Endothelial cell of umbilical vein (primary cell): Measurements from ENCODE around the gene MATCAP1. TPM values are rescaled to one million over a fixed set of nuclear protein-coding genes. Genes with fewer than 3 reads are reported as not detected.

Source experiments
- BruUV-seq: library from RNA; stranded (reverse); fragments of 400-500 nt; replicated peaks from 2 replicates; lab custom pipeline; 2021; lab: Mats Ljungman, UMichigan
- CTCF ChIA-PET: fragments of 300-600, 350-600 bp; sonication (Branson Sonifier 250); formaldehyde crosslinking; loops from one replicate; lab custom pipeline; 2021; ENCODE audit warnings: antibody characterized with exemption, inconsistent platforms; lab: Charles Lee
- POLR2A ChIA-PET: fragments of 300-600, 350-600 bp; sonication (Branson Sonifier 250); formaldehyde crosslinking; loops from one replicate; lab custom pipeline; 2021; ENCODE audit warnings: antibody characterized with exemption, inconsistent platforms; lab: Charles Lee
- DNase-seq: peaks from one replicate; pipeline ENCODE4 v3.0.0-alpha.2; 2011; ENCODE audit warnings: low read depth, low spot score
- FAIRE-seq: peaks from 2 replicates; lab custom pipeline; 2011; peaks lifted over from hg19 to GRCh38; lab: Jason Lieb, UNC
- H2AFZ ChIP-seq: 2 replicates; pipeline ENCODE4 v1.6.0; 2012; ENCODE audit warnings: low read depth, low read length, control low read depth, inconsistent platforms
- H3K27ac ChIP-seq: 2 replicates; pipeline ENCODE4 v1.5.1; 2011; ENCODE audit warnings: low read depth, mild to moderate bottlenecking, control low read depth, low read length, moderate library complexity; ENCODE audit not compliant: insufficient read depth
- H3K27me3 ChIP-seq, 2 experiments: 2 replicates each; pipeline versions ENCODE4 v1.6.0 to v1.6.1; 2011; ENCODE audit warnings: low read length in 2 of 2, mixed read lengths in 1 of 2; ENCODE audit not compliant: control insufficient read depth in 2 of 2, insufficient read depth in 2 of 2
- H3K36me3 ChIP-seq, 2 experiments: 2 replicates in 1 of 2; 3 replicates in 1 of 2; pipeline ENCODE4 v1.5.1; 2011; ENCODE audit warnings: low read length in 2 of 2, mild to moderate bottlenecking in 1 of 2, moderate library complexity in 1 of 2; ENCODE audit not compliant: control insufficient read depth in 2 of 2, insufficient read depth in 2 of 2; ENCODE audit errors: extremely low read depth in 1 of 2
- H3K4me1 ChIP-seq: 3 replicates; pipeline ENCODE4 v1.5.1; 2011; ENCODE audit warnings: mild to moderate bottlenecking, low read length; ENCODE audit not compliant: control insufficient read depth, insufficient read depth; ENCODE audit errors: extremely low read depth
- H3K4me2 ChIP-seq: 2 replicates; pipeline ENCODE4 v1.6.1; 2011; ENCODE audit warnings: low read length, control low read depth, mixed read lengths; ENCODE audit not compliant: insufficient read depth
- H3K4me3 ChIP-seq, 3 experiments: fragments of 200-600 bp in 1 of 3; sonication (generic), shearing (Covaris generic) in 1 of 3; replicated peaks in 1 of 3; 2 replicates each; pipeline ENCODE4 v1.5.1; 2011 to 2016; ENCODE audit warnings: control low read depth in 3 of 3, low read length in 3 of 3, mild to moderate bottlenecking in 2 of 3, inconsistent platforms in 1 of 3, low read depth in 1 of 3, moderate library complexity in 1 of 3; ENCODE audit not compliant: insufficient read depth in 1 of 3
- H3K79me2 ChIP-seq: 2 replicates; pipeline ENCODE4 v1.6.0; 2012; ENCODE audit warnings: low read length, inconsistent platforms; ENCODE audit not compliant: control insufficient read depth, insufficient read depth
- H3K9ac ChIP-seq: replicated peaks from 2 replicates; pipeline ENCODE3; 2011; ENCODE audit warnings: low read length, control low read depth; ENCODE audit not compliant: insufficient read depth; ENCODE audit errors: extremely low read depth
- H3K9me1 ChIP-seq: replicated peaks from 3 replicates; pipeline ENCODE4 v1.6.0; 2011; ENCODE audit warnings: mild to moderate bottlenecking, low read length; ENCODE audit not compliant: control insufficient read depth, insufficient read depth; ENCODE audit errors: extremely low read depth
- H3K9me3 ChIP-seq: replicated peaks from 2 replicates; pipeline ENCODE4 v1.5.1; 2012; ENCODE audit warnings: low read length, inconsistent platforms; ENCODE audit not compliant: control insufficient read depth, insufficient read depth
- H4K20me1 ChIP-seq: replicated peaks from 2 replicates; pipeline ENCODE3; 2011; ENCODE audit warnings: mild to moderate bottlenecking, low read length; ENCODE audit not compliant: control insufficient read depth, insufficient read depth; ENCODE audit errors: extremely low read depth
- EZH2 ChIP-seq: IDR thresholded peaks from 2 replicates; pipeline ENCODE4 v1.6.1; 2012; ENCODE audit warnings: borderline replicate concordance, low read depth, mild to moderate bottlenecking, moderate library complexity, low read length, inconsistent platforms; ENCODE audit not compliant: severe bottlenecking
- FOS ChIP-seq: IDR thresholded peaks from 2 replicates; pipeline ENCODE4 v1.6.1; 2011; ENCODE audit warnings: mild to moderate bottlenecking, low read length, moderate library complexity, borderline replicate concordance; ENCODE audit not compliant: insufficient read depth
- GATA2 ChIP-seq: IDR thresholded peaks from 2 replicates; pipeline ENCODE4 v1.7.0; 2011; ENCODE audit warnings: low read depth, mild to moderate bottlenecking, moderate library complexity, mixed read lengths, low read length; ENCODE audit not compliant: insufficient read length, insufficient read depth
- JUN ChIP-seq: IDR thresholded peaks from 2 replicates; pipeline ENCODE4 v1.6.1; 2011; ENCODE audit warnings: borderline replicate concordance, low read depth; ENCODE audit not compliant: insufficient read length, insufficient read depth
- MYC ChIP-seq: IDR thresholded peaks from one replicate; pipeline ENCODE4 v1.6.1; 2011; ENCODE audit warnings: mild to moderate bottlenecking, low read depth, low read length
- POLR2A ChIP-seq: IDR thresholded peaks from 2 replicates; pipeline ENCODE4 v1.6.1; 2012; ENCODE audit warnings: low read depth, mild to moderate bottlenecking, control low read depth, low read length
- POLR2AphosphoS5 ChIP-seq: IDR thresholded peaks from 2 replicates; pipeline ENCODE4 v1.6.1; 2012; ENCODE audit warnings: low read depth, mild to moderate bottlenecking, control low read depth, low read length, moderate library complexity; ENCODE audit not compliant: insufficient read depth
- dilution Hi-C: fragments of 300-500 bp; cut with MboI; formaldehyde crosslinking; loops from one replicate; pipeline ENCODE4 v1.15.0; 2019; ENCODE audit warnings: low sequenced_read_pairs; ENCODE audit not compliant: extremely low pct_ligation_motif_present
- intact Hi-C: fragments of 100-400 bp; cut with micrococcal nuclease; formaldehyde crosslinking; loops from one replicate; pipeline ENCODE4 v1.10.0; 2022
- polyA plus RNA-seq, 4 experiments: library from polyadenylated mRNA; depleted of rRNA in 3 of 4; stranded (reverse) in 3 of 4; unstranded in 1 of 4; fragments of >200 nt; gene quantifications; 2 replicates each; pipeline versions ENCODE4 v1.2.1 to v1.2.3, GENCODE V29; 2011 to 2012; ENCODE audit warnings: missing spikeins in 1 of 4
- total RNA-seq: library from RNA; stranded (reverse); gene quantifications from 2 replicates; pipeline ENCODE4 v1.2.3, GENCODE V29; 2021
- TF ChIP-seq, protein P1 (sequence below), 2 donors: IDR thresholded peaks; 1 replicate in 1 of 2; 2 replicates in 1 of 2; pipeline ENCODE4 v1.5.1; 2011; ENCODE audit warnings: low read length in 2 of 2, mild to moderate bottlenecking in 2 of 2, moderate library complexity in 2 of 2, control low read depth in 1 of 2, inconsistent platforms in 1 of 2, low read depth in 1 of 2; ENCODE audit not compliant: insufficient read depth in 1 of 2; ENCODE audit errors: extremely low read depth in 1 of 2
- TF ChIP-seq, protein P2 (sequence below): IDR thresholded peaks from 2 replicates; pipeline ENCODE4 v1.6.1; 2011; ENCODE audit not compliant: insufficient read depth, insufficient read length

The MATCAP1 gene
- total and polyA plus RNA-seq, 2 donors (not counting 3 experiments of a cell fraction or from before 2014, with no cell fraction given) = 44.5 to 53.3 TPM

DNA sequence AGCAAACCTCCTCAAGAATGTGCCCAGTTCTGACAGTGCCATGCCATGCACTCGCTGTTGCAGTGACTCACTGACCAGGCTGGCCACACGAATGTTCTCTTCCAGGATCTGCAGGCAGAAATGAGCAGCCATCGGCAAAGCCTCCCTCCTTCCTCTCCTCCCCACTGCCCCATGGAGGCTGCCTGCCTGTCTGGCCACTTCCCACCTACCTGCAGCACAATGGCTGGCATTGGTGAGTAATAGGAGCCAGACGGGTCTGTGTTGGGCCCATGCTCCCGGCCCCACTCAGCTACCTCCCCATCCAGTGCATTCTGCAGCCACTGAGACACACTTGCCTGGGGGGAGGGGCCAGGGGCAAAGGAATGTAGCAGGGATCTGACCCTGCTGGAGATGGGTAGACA, 2.8 kb upstream of the MATCAP1 start:
- Histone ChIP-seq H4K20me1 (no peaks in the 10 kb centered on the region), H3K4me2 (no peak overlapping the region), H3K79me2 (peaks cover 13% of the 10 kb centered on the region), H3K4me1 (peaks cover 44% of the 10 kb centered on the region), H2AFZ (no peak overlapping the region), H3K27me3 (no peaks in the 10 kb centered on the region), H3K36me3 (no peaks in the 10 kb centered on the region), H3K4me3 (no peak overlapping the region), H3K9ac (no peak overlapping the region), H3K9me3 (no peaks in the 10 kb centered on the region), H3K9me1 (no peaks in the 10 kb centered on the region), H3K27ac (no peak overlapping the region)
- no peak for TF ChIP-seq EZH2
- no peak for TF ChIP-seq POLR2AphosphoS5
- TF ChIP-seq FOS = no peak
- BruUV-seq = no TSS peak
- no peak for DNase-seq
- dilution Hi-C loops (no loop called here), intact Hi-C loops (no loop called here)
- CTCF ChIA-PET = interaction anchor here (0.7 to 1.6 kb wide), 3 partner anchors 11 to 218 kb away, joined by 3 to 5 read pairs (median 5); no protein-coding TSS in a partner anchor
- no peak for FAIRE-seq
- POLR2A ChIA-PET = no interaction called here

DNA sequence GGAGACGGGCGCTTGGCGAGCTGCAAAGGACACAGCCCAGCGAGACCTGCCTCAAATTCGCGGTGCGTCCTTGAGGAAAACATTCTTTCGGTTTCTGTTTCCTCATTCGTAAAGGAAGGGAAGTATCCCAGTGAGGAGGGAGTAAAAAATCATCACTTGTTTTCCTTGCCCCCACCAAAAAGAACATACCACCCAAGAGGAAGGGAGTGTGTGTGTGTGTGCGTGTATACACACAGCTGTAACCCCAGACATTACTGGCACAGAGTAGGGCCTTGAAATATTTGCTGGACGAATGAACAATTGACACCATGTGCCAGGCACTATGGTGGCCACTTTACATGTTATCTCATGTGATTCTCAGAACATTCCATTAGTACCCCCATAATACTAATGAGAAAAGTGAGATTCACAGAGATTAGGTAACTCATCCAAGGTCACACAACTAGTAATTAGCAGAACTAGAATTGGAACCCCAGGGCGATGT, 1.9 kb upstream of the MATCAP1 start:
- intact Hi-C loops = loop anchor here (1.0 kb wide), 3 partner anchors 25 to 231 kb away; no protein-coding TSS in a partner anchor
- Histone ChIP-seq H3K9ac (no peak overlapping the region), H3K27ac (no peak overlapping the region), H3K36me3 (no peaks in the 10 kb centered on the region), H3K4me2 (no peak overlapping the region), H3K79me2 (peaks cover 13% of the 10 kb centered on the region), H4K20me1 (no peaks in the 10 kb centered on the region), H3K9me3 (no peaks in the 10 kb centered on the region), H3K4me1 (peaks cover 43% of the 10 kb centered on the region), H3K9me1 (no peaks in the 10 kb centered on the region), H3K4me3 (no peak overlapping the region), H3K27me3 (no peaks in the 10 kb centered on the region), H2AFZ (no peak overlapping the region)
- DNase-seq (no peak), FAIRE-seq (no peak)
- CTCF ChIA-PET = interaction anchor here (0.6 to 3.5 kb wide), 27 partner anchors 9 to 238 kb away, joined by 3 to 40 read pairs (median 6); partner anchors contain the start of genes CBFB, CES3, FBXL8 and HSF4
- no TSS peak for BruUV-seq
- TF ChIP-seq, protein P1, sequence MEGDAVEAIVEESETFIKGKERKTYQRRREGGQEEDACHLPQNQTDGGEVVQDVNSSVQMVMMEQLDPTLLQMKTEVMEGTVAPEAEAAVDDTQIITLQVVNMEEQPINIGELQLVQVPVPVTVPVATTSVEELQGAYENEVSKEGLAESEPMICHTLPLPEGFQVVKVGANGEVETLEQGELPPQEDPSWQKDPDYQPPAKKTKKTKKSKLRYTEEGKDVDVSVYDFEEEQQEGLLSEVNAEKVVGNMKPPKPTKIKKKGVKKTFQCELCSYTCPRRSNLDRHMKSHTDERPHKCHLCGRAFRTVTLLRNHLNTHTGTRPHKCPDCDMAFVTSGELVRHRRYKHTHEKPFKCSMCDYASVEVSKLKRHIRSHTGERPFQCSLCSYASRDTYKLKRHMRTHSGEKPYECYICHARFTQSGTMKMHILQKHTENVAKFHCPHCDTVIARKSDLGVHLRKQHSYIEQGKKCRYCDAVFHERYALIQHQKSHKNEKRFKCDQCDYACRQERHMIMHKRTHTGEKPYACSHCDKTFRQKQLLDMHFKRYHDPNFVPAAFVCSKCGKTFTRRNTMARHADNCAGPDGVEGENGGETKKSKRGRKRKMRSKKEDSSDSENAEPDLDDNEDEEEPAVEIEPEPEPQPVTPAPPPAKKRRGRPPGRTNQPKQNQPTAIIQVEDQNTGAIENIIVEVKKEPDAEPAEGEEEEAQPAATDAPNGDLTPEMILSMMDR (IDR thresholded peaks at IDR 0.05; ENCODE audit: extremely low read depth in 1 of 2, insufficient read depth in 1 of 2, low read depth in 1 of 2, low read length in 2 of 2) = no peak
- TF ChIP-seq, protein P2, sequence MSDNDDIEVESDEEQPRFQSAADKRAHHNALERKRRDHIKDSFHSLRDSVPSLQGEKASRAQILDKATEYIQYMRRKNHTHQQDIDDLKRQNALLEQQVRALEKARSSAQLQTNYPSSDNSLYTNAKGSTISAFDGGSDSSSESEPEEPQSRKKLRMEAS = no peak
- TF ChIP-seq FOS = no peak
- TF ChIP-seq POLR2A = no peak
- no peak for TF ChIP-seq JUN
- no peak for TF ChIP-seq GATA2
- no peak for TF ChIP-seq MYC
- POLR2A ChIA-PET = no interaction called here
- dilution Hi-C loops = no loop called here
